T follicular helper cell (primary cell): ENCODE data around the gene TBC1D3E.
"Not testable (repeated sequence)": the region's sequence is repeated elsewhere in the genome, so short reads cannot be mapped to it uniquely, and the experiment has no call there.

Source experiments
- DNase-seq: peaks from one replicate; pipeline ENCODE4 v3.0.0-alpha.2; 2020; ENCODE audit warnings: low read depth
- total RNA-seq, 2 experiments: gene quantifications; one replicate each; lab custom pipeline; 2026; lab: John Stamatoyannopoulos, UW

The TBC1D3E gene
- 0 to 0.06 reads per million in 2 experiments for total RNA-seq

DNA sequence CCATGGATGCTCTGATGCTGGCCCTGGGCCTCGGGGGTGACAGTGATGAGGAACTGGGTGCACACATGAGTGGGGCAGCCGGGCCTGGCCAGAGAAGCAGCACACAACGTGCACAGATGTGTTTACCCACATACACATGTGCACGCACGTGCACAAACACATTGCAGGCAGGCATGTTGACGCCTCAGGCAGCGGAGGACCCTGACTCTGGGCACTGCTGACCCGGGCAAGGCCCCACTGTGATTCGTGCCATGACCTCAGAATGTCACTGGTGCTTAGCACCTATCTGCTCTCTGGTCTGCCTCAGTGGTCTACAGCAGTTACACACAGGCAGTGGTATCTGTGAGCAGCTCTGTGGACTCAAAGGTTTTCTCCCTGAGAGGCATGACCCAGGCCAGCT lies at the start of gene TBC1D3E:
Gene TBC1D3E, plus strand, starts transcription at position 301 of the 400 bp plus-strand sequence. CDS start 1,545 bp downstream, outside the sequence.
- DNase-seq, result not testable (repeated sequence)

DNA sequence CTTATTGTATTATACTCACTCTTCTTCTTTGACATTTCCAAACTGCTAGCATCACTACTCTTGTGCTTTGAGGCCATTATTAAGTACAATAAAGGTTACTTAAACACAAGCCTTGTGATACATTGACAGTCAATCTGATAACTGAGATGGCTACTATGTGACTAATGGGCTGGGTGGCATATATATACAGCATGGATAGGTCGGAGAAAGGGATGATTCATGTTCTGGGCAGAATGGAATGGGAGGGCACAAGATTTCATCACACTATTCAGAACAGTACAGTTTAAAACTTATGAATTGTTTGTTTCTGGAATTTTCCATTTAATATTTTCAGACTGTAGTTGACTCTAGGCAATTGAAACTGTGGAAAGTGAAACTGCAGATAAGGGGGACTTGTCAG lies 40.4 kb upstream of the TBC1D3E start:
- not testable (repeated sequence) for DNase-seq

DNA sequence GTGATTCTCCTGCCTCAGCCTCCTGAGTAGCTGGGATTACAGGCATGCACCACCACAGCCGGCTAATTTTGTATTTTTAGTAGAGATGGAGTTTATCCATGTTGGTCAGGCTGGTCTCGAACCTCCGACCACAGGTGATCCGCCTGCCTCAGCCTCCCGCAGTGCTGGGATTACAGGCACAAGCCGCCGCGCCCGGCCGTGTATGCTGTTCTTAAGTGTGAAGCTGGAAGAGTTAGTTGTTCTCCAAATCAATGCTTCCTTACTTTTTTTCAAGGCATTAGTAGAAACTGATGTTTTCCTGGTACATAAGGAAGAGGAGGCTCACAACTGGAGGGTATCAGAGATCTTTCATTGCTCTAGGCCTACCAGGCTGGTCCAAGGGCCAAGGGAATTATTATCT lies 39.6 kb upstream of the TBC1D3E start:
- not testable (repeated sequence) for DNase-seq

DNA sequence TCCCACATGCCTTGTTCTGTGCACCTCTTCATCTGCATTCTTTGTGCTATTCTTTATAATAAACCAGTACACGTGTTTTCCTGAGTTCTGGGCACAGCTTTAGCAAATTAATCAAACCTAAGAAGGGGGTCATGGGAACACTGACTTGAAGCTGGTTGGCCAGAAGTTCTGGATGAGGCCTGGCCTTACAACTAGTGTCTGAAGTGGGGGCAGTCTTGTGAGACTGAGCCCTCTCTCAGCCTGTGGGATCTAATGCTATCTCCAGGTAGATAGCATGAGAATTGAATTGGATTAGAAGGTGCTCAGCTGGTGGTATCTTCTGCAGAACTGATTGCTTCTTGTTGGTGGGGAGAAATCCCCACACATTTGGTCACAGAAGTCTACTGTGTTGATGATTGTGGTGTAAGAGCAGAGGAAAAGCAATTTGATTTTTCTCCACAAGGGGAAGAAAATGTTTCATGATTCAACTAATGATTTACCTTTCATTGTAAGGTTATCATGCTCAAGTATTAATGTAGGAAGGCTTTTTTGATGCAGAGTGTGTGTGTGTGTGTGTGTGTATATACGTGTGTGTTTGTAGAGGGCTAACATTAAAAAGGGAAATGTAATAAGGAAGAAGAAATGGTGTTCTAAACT lies 33.6 kb upstream of the TBC1D3E start:
- DNase-seq, result not testable (repeated sequence)

DNA sequence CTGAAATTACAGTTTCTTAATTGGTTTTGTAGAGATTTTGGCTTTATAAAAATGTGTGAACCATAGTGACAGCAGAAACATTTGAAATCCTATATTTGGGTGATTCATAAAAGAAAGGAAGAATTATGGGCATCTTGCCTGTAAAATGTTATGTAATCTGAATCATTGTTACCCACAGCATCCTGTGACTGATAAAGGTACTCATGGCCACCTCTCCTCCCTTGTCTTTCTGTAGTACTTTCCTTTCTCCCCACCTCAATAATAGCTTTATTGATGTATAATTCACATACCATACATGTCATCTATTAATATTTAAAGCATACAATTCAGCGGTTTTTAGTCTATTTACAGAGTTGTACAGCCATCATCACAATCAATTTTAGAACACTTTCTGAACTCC lies 28.5 kb upstream of the TBC1D3E start:
- not testable (repeated sequence) for DNase-seq

DNA sequence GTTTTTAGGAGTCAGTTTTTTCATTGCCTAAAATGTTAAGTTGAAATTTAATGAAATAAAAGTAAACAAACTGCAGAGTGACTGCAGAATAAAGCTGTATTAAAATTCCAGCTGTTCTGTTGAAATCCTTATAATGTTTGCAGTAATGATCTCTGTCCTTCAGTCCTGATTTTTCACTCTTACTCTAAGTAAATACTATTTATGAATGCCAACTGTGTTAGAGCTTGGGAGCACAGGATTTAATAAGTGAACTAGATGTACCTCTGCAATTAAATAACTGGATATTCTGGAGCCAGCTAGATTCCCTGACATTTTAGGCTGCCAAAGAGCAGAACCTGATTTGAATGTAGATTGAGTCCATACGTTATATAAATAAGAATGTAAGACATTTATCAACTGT lies 7.9 kb upstream of the TBC1D3E start:
- DNase-seq, result not testable (repeated sequence)

DNA sequence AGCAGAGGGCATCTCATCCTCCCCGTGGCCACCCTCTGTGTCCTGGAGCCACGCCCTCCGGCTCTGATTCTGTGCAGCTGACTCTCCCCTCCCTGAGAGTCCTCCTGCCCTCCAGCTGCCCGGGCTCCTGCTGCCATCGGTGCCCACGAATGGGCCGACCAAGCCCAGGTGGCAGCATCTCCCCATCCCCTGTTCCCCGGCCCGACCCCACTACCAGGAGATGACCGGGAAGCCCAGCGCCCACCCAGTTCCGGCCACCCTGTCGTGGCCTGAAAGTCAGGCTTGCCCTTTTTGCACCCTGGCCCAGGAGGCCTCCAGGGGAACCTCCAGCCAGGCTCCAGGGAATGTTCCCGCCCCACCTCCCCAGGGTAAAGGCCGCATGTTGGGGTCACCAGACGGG lies 7.1 kb downstream of the TBC1D3E start:
- not testable (repeated sequence) for DNase-seq
